ENCODE measurements around the gene CIRBP.

DNA sequence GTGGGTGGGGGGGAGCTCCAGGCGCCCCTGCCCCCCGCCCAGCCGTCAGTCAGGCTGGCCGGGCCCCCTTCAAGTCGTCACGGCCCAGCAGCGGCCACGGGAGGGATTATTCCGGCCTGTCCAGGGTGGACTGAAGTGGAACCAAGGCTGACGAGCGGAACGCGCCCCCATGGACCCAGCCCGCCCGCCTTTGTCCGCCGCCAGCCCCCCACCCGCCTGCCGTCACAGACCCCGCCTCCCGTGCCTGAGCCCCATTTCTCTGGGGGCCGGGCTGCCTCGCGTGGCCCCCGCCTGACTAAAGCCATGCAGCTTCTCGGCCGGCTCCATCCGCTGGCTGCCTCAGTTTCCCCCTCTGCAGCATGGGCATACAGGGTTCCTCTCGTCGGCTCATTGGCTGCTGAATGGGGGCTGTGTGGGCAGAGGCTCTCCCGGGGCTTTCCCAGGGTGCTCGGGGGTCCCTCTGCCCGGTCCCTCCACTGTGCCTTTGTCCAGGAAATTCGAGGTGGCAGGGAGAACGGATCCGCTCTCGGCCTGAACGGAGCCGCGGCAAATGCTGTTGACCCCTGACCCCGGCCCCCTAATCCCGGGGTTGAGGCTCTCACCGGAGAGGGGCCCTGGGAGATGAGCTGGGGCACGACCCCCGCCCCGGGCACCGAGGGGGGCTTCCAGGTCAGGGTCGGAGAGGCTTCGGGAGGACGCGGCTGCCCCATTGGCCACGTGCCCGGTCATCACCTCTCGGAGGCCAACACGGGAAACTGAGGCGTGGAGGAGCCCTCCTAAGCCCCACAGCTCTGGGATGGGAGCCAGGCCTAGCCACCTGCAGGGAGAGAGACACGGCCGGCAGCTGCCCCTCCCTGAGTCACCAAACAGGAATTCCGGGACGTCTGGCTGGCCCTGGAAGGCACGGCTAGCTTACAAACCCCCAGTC, 43.9 kb downstream of the CIRBP start:
- TF ChIP-seq, protein P1, sequence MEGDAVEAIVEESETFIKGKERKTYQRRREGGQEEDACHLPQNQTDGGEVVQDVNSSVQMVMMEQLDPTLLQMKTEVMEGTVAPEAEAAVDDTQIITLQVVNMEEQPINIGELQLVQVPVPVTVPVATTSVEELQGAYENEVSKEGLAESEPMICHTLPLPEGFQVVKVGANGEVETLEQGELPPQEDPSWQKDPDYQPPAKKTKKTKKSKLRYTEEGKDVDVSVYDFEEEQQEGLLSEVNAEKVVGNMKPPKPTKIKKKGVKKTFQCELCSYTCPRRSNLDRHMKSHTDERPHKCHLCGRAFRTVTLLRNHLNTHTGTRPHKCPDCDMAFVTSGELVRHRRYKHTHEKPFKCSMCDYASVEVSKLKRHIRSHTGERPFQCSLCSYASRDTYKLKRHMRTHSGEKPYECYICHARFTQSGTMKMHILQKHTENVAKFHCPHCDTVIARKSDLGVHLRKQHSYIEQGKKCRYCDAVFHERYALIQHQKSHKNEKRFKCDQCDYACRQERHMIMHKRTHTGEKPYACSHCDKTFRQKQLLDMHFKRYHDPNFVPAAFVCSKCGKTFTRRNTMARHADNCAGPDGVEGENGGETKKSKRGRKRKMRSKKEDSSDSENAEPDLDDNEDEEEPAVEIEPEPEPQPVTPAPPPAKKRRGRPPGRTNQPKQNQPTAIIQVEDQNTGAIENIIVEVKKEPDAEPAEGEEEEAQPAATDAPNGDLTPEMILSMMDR (IDR thresholded peaks at IDR 0.05; ENCODE audit: low read depth, low read length) = no peak
- no peak for TF ChIP-seq POLR2A (IDR thresholded peaks at IDR 0.05; ENCODE audit: extremely low read depth, insufficient read length)
- TF ChIP-seq, protein P2, sequence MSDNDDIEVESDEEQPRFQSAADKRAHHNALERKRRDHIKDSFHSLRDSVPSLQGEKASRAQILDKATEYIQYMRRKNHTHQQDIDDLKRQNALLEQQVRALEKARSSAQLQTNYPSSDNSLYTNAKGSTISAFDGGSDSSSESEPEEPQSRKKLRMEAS (IDR thresholded peaks at IDR 0.05; ENCODE audit: low read depth, low read length) = no peak
- no peak for TF ChIP-seq MYC (IDR thresholded peaks at IDR 0.05; ENCODE audit: low read depth, low read length)
